ENCODE results near the gene RMND5B. TPM values are rescaled to one million over a fixed set of nuclear protein-coding genes. Genes with fewer than 3 reads are reported as not detected.

The RMND5B gene
- 14.5 and 15.2 TPM in 2 replicates for total RNA-seq

GRCh38 chr5:178130576-178131445 lies at the start of gene RMND5B:
Gene RMND5B (plus strand): TSS chr5:178131014. CDS start chr5:178138120, 7,106 bp downstream.

GRCh38 chr5:178113141-178113787 lies 17.6 kb upstream of the RMND5B start, which contains the start of gene N4BP3:
Gene N4BP3 (plus strand): TSS chr5:178113532. CDS start chr5:178119584, 6,052 bp downstream.

GRCh38 chr5:178153530-178154340 lies 22.9 kb downstream of the RMND5B start, which contains the start of gene NHP2:
Gene NHP2 (minus strand): TSS chr5:178153885. CDS start chr5:178153817, 68 bp downstream.

GRCh38 chr5:178187014-178187413 lies 56.2 kb downstream of the RMND5B start, which contains the start of gene GMCL2:
Gene GMCL2 (minus strand): TSS chr5:178187371. CDS start chr5:178187299, 72 bp downstream.

Other genes starting within 250 kb of the RMND5B start
- gene PROP1, start 134.8 kb upstream of the RMND5B start, total RNA-seq: not detected in 2 replicates
- gene N4BP3, start 17.5 kb upstream of the RMND5B start, total RNA-seq: 0.34 and 0.45 TPM in 2 replicates
- gene NHP2, start 22.9 kb downstream of the RMND5B start, total RNA-seq: 733 and 760 TPM in 2 replicates
- not detected in 2 replicates for gene GMCL2, start 56.4 kb downstream of the RMND5B start, total RNA-seq
- 142 and 157 TPM in 2 replicates for gene HNRNPAB, start 73.5 kb downstream of the RMND5B start, total RNA-seq
- 17.2 and 18.3 TPM in 2 replicates for gene PHYKPL, start 101.8 kb downstream of the RMND5B start, total RNA-seq